Breast epithelium (tissue), 3 donors: ENCODE results near the gene PBX4.

Experiments used
- POLR2A ChIP-seq: fragments of 450-650 bp; IDR thresholded peaks from one replicate; pipeline ENCODE4 v1.6.1; 2016; ENCODE audit warnings: antibody characterized with exemption, mild to moderate bottlenecking, moderate library complexity
- TF ChIP-seq, protein P1 (sequence below), 3 donors: fragments of 450-650 bp; IDR thresholded peaks; one replicate each; pipeline ENCODE4 v1.5.1; 2016 to 2017; ENCODE audit warnings: antibody characterized with exemption in 3 of 3, mild to moderate bottlenecking in 3 of 3, moderate library complexity in 3 of 3

DNA sequence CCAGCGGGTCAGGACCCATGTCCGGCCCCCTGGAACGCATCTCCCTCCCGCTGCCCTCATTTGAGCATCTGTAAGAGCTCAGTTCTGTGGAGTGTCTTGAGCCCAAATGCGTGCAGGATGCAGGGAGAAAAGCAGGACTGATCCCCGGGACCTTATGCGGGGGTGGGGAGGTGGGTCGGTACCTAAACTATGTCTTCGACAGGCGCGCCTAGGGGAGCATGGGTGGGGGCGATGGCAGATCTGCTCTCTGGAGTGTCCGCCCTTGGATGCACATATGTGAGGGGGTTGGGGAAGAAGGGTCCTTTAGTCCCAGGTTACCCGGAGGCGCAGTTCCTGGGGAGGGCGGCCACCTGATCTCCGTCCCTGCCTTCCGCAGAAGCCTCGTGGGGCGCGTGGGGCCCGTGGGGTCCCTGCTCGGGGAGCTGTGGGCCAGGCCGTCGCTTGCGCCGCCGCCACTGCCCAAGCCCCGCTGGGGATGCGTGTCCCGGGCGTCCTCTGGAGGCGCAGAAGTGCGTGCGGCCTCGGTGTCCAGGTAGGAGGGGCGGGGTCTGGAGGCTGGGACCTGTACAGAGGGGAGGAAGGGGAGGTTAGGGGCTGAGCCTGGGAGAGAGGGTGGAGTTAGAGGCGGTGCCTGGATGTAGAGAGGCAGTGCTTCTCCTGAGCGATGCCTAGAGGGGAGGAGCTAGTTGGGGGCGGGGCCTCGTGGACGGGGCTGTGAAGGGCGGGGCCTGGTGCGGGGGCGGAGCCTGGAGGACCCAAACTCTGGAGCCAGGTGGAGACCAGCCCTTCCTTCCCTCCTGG lies 77.6 kb downstream of the PBX4 start:
- TF ChIP-seq, protein P1, sequence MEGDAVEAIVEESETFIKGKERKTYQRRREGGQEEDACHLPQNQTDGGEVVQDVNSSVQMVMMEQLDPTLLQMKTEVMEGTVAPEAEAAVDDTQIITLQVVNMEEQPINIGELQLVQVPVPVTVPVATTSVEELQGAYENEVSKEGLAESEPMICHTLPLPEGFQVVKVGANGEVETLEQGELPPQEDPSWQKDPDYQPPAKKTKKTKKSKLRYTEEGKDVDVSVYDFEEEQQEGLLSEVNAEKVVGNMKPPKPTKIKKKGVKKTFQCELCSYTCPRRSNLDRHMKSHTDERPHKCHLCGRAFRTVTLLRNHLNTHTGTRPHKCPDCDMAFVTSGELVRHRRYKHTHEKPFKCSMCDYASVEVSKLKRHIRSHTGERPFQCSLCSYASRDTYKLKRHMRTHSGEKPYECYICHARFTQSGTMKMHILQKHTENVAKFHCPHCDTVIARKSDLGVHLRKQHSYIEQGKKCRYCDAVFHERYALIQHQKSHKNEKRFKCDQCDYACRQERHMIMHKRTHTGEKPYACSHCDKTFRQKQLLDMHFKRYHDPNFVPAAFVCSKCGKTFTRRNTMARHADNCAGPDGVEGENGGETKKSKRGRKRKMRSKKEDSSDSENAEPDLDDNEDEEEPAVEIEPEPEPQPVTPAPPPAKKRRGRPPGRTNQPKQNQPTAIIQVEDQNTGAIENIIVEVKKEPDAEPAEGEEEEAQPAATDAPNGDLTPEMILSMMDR (IDR thresholded peaks at IDR 0.05) = no peak
- no peak for TF ChIP-seq POLR2A
